CD4-positive, alpha-beta T cell treated with Interferon alpha-2 for 1 hour (primary cell): ENCODE results near the gene PCDH7.

ENCODE experiments used
- DNase-seq, 2 donors: peaks; one replicate each; pipeline ENCODE4 v3.0.0-alpha.2; 2020 to 2022

The PCDH7 gene

GRCh38 chr4:30720021-30720660, at the start of gene PCDH7:
Gene PCDH7, plus strand, starts transcription at chr4:30720369. Its CDS starts 1,054 bp downstream, at chr4:30721423.
- DNase-seq: no peak

- no peak for DNase-seq
These were observed 48.2 kb upstream of the PCDH7 start for GRCh38 chr4:30671926-30672448.

GRCh38 chr4:30696191-30696590, 24.0 kb upstream of the PCDH7 start:
- DNase-seq: no peak

GRCh38 chr4:30714408-30715031, 5.6 kb upstream of the PCDH7 start:
- no peak for DNase-seq

- no peak for DNase-seq
These were observed 4.0 kb upstream of the PCDH7 start for GRCh38 chr4:30716158-30716557.

GRCh38 chr4:30716681-30717207, 3.4 kb upstream of the PCDH7 start:
- no peak for DNase-seq

- no peak for DNase-seq
These were observed 2.8 kb upstream of the PCDH7 start for GRCh38 chr4:30717208-30718020.

- DNase-seq: no peak
These were observed 2.1 kb upstream of the PCDH7 start for GRCh38 chr4:30718021-30718542.

GRCh38 chr4:30718641-30719453, 1.3 kb upstream of the PCDH7 start:
- no peak for DNase-seq

GRCh38 chr4:30719454-30720020, 632 bp upstream of the PCDH7 start:
- no peak for DNase-seq

GRCh38 chr4:30720661-30721184, 554 bp downstream of the PCDH7 start:
- no peak for DNase-seq

GRCh38 chr4:30721185-30722091, 1.3 kb downstream of the PCDH7 start:
- no peak for DNase-seq

GRCh38 chr4:30722092-30722358, 1.9 kb downstream of the PCDH7 start:
- no peak for DNase-seq

GRCh38 chr4:30722359-30723200, 2.4 kb downstream of the PCDH7 start:
- no peak for DNase-seq

- DNase-seq: no peak
These were observed 3.2 kb downstream of the PCDH7 start for GRCh38 chr4:30723201-30723955.

GRCh38 chr4:30724247-30724646, 4.1 kb downstream of the PCDH7 start:
- no peak for DNase-seq

GRCh38 chr4:30725562-30725961, 5.4 kb downstream of the PCDH7 start:
- DNase-seq: no peak

GRCh38 chr4:30726090-30726675, 6.0 kb downstream of the PCDH7 start:
- no peak for DNase-seq

- no peak for DNase-seq
These were observed 7.2 kb downstream of the PCDH7 start for GRCh38 chr4:30727409-30727808.
